HepG2 (cell line): ENCODE data around the gene ZNF276. TPM values are rescaled to one million over a fixed set of nuclear protein-coding genes. Genes with fewer than 3 reads are reported as not detected.

ENCODE experiments used
- CBFB ChIP-seq: sonication (generic); formaldehyde crosslinking; IDR thresholded peaks from 2 replicates; pipeline ENCODE4 v1.4.0; 2020; ENCODE audit warnings: missing genetic modification reagents
- EEA1 ChIP-seq: sonication (generic); formaldehyde crosslinking; IDR thresholded peaks from 2 replicates; pipeline ENCODE4 v1.5.1; 2020; ENCODE audit warnings: mild to moderate bottlenecking, missing genetic modification reagents, borderline replicate concordance
- HDAC1 ChIP-seq: sonication (generic); formaldehyde crosslinking; IDR thresholded peaks from 2 replicates; pipeline ENCODE4 v1.5.1; 2020; ENCODE audit warnings: mild to moderate bottlenecking, missing genetic modification reagents
- HOMEZ ChIP-seq: IDR thresholded peaks from 2 replicates; pipeline ENCODE4 v1.6.1; 2016; ENCODE audit warnings: low read depth
- HOXD1 ChIP-seq: sonication (generic); formaldehyde crosslinking; IDR thresholded peaks from 2 replicates; pipeline ENCODE4 v1.5.0; 2020; ENCODE audit warnings: missing genetic modification reagents
- KLF12 ChIP-seq: sonication (generic); formaldehyde crosslinking; IDR thresholded peaks from 2 replicates; pipeline ENCODE4 v1.4.0; 2020; ENCODE audit warnings: missing genetic modification reagents, borderline replicate concordance
- MAX ChIP-seq: IDR thresholded peaks from 2 replicates; pipeline ENCODE4 v1.6.1; 2012; ENCODE audit warnings: inconsistent platforms
- NR2C2 ChIP-seq: sonication (generic); formaldehyde crosslinking; IDR thresholded peaks from 2 replicates; pipeline ENCODE4 v1.4.0; 2020; ENCODE audit warnings: missing genetic modification reagents, mild to moderate bottlenecking, moderate library complexity, borderline replicate concordance
- RXRB ChIP-seq: IDR thresholded peaks from 2 replicates; pipeline ENCODE4 v1.6.1; 2016; ENCODE audit warnings: borderline replicate concordance, missing genetic modification reagents, missing compliant biosample characterization
- SP140L ChIP-seq: sonication (generic); formaldehyde crosslinking; IDR thresholded peaks from 2 replicates; pipeline ENCODE4 v1.4.0; 2020; ENCODE audit warnings: missing genetic modification reagents, borderline replicate concordance
- ZFX ChIP-seq: sonication (generic); formaldehyde crosslinking; IDR thresholded peaks from 2 replicates; pipeline ENCODE4 v1.4.0; 2020; ENCODE audit warnings: mild to moderate bottlenecking, low read depth, missing genetic modification reagents, moderate library complexity
- ZMAT5 ChIP-seq: sonication (generic); formaldehyde crosslinking; IDR thresholded peaks from 2 replicates; pipeline ENCODE4 v1.5.0; 2020; ENCODE audit warnings: mild to moderate bottlenecking, low read depth, missing genetic modification reagents, borderline replicate concordance
- ZNF10 ChIP-seq: sonication (generic); formaldehyde crosslinking; IDR thresholded peaks from 2 replicates; pipeline ENCODE4 v1.4.0; 2020; ENCODE audit warnings: mild to moderate bottlenecking, low read depth, missing genetic modification reagents, borderline replicate concordance
- ZNF275 ChIP-seq: sonication (generic); formaldehyde crosslinking; IDR thresholded peaks from 2 replicates; pipeline ENCODE4 v1.8.0; 2022; ENCODE audit warnings: missing genetic modification reagents, mild to moderate bottlenecking, inconsistent platforms, borderline replicate concordance
- ZNF468 ChIP-seq: sonication (generic); formaldehyde crosslinking; IDR thresholded peaks from 2 replicates; pipeline ENCODE4 v1.8.0; 2022; ENCODE audit warnings: mild to moderate bottlenecking, moderate library complexity, missing genetic modification reagents
- ZNF574 ChIP-seq: sonication (generic); formaldehyde crosslinking; IDR thresholded peaks from 2 replicates; pipeline ENCODE4 v1.4.0; 2020; ENCODE audit warnings: missing genetic modification reagents
- ZNF704 ChIP-seq: sonication (generic); formaldehyde crosslinking; IDR thresholded peaks from 2 replicates; pipeline ENCODE4 v1.8.1; 2023; ENCODE audit warnings: mild to moderate bottlenecking, inconsistent platforms, moderate library complexity, missing genetic modification reagents, borderline replicate concordance
- ZNF788 ChIP-seq: sonication (generic); formaldehyde crosslinking; IDR thresholded peaks from 2 replicates; pipeline ENCODE4 v1.5.0; 2020; ENCODE audit warnings: mild to moderate bottlenecking, missing genetic modification reagents, borderline replicate concordance
- ZNF839 ChIP-seq: sonication (generic); formaldehyde crosslinking; IDR thresholded peaks from 2 replicates; pipeline ENCODE4 v1.4.0; 2020; ENCODE audit warnings: missing genetic modification reagents, mild to moderate bottlenecking, borderline replicate concordance
- polyA plus RNA-seq, 8 experiments: library from polyadenylated mRNA; depleted of rRNA in 3 of 8; stranded (reverse) in 7 of 8; unstranded in 1 of 8; fragments of >200 nt; fragmentation: Illumina TruSeq in 4 of 8; extraction: Trizol in 4 of 8; gene quantifications; 2 replicates each; pipeline versions ENCODE4 v1.2.1 to v1.2.3, GENCODE V29; 2011 to 2016; ENCODE audit warnings: low read depth in 4 of 8, missing spikeins in 1 of 8, mixed read lengths in 1 of 8; ENCODE audit not compliant: insufficient read depth in 1 of 8
- total RNA-seq, 5 experiments: library from RNA; depleted of rRNA; stranded (reverse); fragments of >200 nt; fragmentation: Illumina TruSeq; extraction: Trizol; gene quantifications; 2 replicates each; pipeline ENCODE4 v1.2.3, GENCODE V29; 2016; ENCODE audit warnings: low read depth in 1 of 5

The ZNF276 gene
- total and polyA plus RNA-seq, 2 of the 13 experiments (the other 11 are each of a cell fraction or from before 2014, with no cell fraction given), result 17.7 to 18.0 TPM

GRCh38 chr16:89729863-89730593, 8.7 kb downstream of the ZNF276 start (continued):
- TF ChIP-seq ZNF704 (CRISPR knock-in tag) (0 out of 2 replicates have a peak, but pooled peaks have one; percentile 34), HOXD1 (CRISPR knock-in tag) (no peak), ZNF468 (CRISPR knock-in tag) (no peak), ZMAT5 (CRISPR knock-in tag) (no peak), ZFX (peak; percentile 19; the same call in 1 of the 2 replicates), NR2C2 (CRISPR knock-in tag) (0 out of 2 replicates have a peak, but pooled peaks have one; percentile 27), MAX (peak; percentile 31; the same call in 1 of the 2 replicates), HDAC1 (0 out of 2 replicates have a peak, but pooled peaks have one; percentile 34), HOMEZ (CRISPR knock-in tag) (no peak), ZNF839 (CRISPR knock-in tag) (no peak), ZNF788 (CRISPR knock-in tag) (0 out of 2 replicates have a peak, but pooled peaks have one; percentile 35), KLF12 (0 out of 2 replicates have a peak, but pooled peaks have one; percentile 63), SP140L (no peak), ZNF574 (CRISPR knock-in tag) (peak; percentile 33; the same call in 1 of the 2 replicates), ZNF275 (CRISPR knock-in tag) (no peak), RXRB (peak; percentile 67), ZNF10 (CRISPR knock-in tag) (no peak), CBFB (CRISPR knock-in tag) (no peak), EEA1 (CRISPR knock-in tag) (no peak)
